Progenitor cell of endocrine pancreas (in vitro differentiated cells): ENCODE results near the gene RGS10. TPM values are rescaled to one million over a fixed set of nuclear protein-coding genes. Genes with fewer than 3 reads are reported as not detected.

Experiments used
- DNase-seq: peaks from one replicate; pipeline ENCODE4 v3.0.0; 2021; ENCODE audit warnings: low spot score; ENCODE audit not compliant: unreplicated experiment
- H3K27ac Mint-ChIP-seq: 2 replicates; pipeline ENCODE4 v1.8.0; 2021; ENCODE audit warnings: mild to moderate bottlenecking, moderate library complexity, mixed read lengths
- H3K27me3 Mint-ChIP-seq: 2 replicates; pipeline ENCODE4 v1.8.0; 2021; ENCODE audit warnings: mixed read lengths
- H3K36me3 Mint-ChIP-seq: 2 replicates; pipeline ENCODE4 v1.8.0; 2022; ENCODE audit warnings: mixed read lengths; ENCODE audit not compliant: insufficient read depth
- H3K4me1 Mint-ChIP-seq: 2 replicates; pipeline ENCODE4 v1.8.0; 2021; ENCODE audit warnings: low read depth, mixed read lengths
- H3K4me3 Mint-ChIP-seq: 2 replicates; pipeline ENCODE4 v1.8.0; 2021; ENCODE audit warnings: low read depth, mild to moderate bottlenecking, moderate library complexity, mixed read lengths
- H3K9me3 Mint-ChIP-seq: 2 replicates; pipeline ENCODE4 v1.8.0; 2021; ENCODE audit warnings: low read depth, mixed read lengths
- total RNA-seq: library from RNA; stranded (reverse); gene quantifications from 2 replicates; pipeline ENCODE4 v1.2.1, GENCODE V29; 2021
- TF ChIP-seq, protein P1 (sequence below): fragments of 200-600 bp; sonication (generic); IDR thresholded peaks from one replicate; pipeline ENCODE4 v1.5.0; 2021; ENCODE audit warnings: antibody characterized with exemption, mild to moderate bottlenecking; ENCODE audit not compliant: unreplicated experiment

The RGS10 gene
- total RNA-seq, 1 donor from 2014 or later, result 0.96 TPM

DNA sequence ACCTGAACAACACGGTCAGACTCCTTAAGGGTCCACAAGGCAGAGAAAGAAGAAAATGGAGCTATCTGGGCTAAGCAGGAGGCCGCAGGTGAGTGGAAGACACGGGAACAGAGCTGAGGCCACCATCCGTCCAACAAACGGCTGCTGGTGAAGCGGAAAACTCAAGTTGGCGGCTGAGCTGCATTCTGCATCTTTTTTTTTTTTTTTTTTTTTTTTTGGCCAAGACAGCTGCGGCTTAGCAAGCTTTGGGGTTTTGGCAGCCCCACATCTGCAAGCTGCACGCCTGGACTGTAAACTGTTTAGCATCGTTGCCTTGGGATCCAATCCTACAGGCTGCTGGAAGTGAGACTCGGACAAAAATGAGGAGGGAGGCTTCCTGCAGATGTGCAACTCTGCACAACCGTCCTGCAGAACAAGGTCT lies 37.4 kb downstream of the RGS10 start:
- DNase-seq, result no peak
- Mint-ChIP-seq H3K36me3 (no peaks in the 10 kb centered on the region), H3K27me3 (peaks cover 27% of the 10 kb centered on the region), H3K27ac (no peak overlapping the region), H3K9me3 (no peaks in the 10 kb centered on the region), H3K4me3 (no peak overlapping the region), H3K4me1 (peaks cover under 1% of the 10 kb centered on the region)
- TF ChIP-seq, protein P1, sequence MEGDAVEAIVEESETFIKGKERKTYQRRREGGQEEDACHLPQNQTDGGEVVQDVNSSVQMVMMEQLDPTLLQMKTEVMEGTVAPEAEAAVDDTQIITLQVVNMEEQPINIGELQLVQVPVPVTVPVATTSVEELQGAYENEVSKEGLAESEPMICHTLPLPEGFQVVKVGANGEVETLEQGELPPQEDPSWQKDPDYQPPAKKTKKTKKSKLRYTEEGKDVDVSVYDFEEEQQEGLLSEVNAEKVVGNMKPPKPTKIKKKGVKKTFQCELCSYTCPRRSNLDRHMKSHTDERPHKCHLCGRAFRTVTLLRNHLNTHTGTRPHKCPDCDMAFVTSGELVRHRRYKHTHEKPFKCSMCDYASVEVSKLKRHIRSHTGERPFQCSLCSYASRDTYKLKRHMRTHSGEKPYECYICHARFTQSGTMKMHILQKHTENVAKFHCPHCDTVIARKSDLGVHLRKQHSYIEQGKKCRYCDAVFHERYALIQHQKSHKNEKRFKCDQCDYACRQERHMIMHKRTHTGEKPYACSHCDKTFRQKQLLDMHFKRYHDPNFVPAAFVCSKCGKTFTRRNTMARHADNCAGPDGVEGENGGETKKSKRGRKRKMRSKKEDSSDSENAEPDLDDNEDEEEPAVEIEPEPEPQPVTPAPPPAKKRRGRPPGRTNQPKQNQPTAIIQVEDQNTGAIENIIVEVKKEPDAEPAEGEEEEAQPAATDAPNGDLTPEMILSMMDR, result no peak

DNA sequence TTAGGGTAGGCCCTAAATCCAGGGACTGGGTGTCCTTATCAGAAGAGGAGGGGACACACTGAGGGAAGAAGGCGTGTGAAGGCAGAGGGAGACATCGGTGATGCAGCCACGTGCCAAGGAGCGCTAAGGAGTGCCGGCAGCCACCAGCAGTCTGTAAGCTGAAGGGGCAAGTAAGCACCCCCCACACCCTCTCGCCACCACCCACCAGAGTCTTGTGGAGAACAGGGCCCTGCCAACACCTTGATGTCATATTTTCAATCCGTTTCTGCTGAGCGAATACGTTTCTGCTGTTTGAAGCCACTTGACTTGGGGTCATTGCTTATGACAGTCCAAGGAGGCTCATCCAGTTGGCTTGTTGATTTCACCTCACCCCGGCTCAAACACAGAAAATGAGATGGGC lies 37.9 kb downstream of the RGS10 start:
- H3K27me3 Mint-ChIP-seq, result peaks cover 27% of the 10 kb centered on the region
- H3K9me3 Mint-ChIP-seq, result no peaks in the 10 kb centered on the region
- H3K36me3 Mint-ChIP-seq, result no peaks in the 10 kb centered on the region
- H3K4me3 Mint-ChIP-seq, result no peak overlapping the region
- no peak for DNase-seq
- H3K4me1 Mint-ChIP-seq, result peaks cover 5% of the 10 kb centered on the region
- TF ChIP-seq, protein P1, result no peak
- no peak overlapping the region for H3K27ac Mint-ChIP-seq

DNA sequence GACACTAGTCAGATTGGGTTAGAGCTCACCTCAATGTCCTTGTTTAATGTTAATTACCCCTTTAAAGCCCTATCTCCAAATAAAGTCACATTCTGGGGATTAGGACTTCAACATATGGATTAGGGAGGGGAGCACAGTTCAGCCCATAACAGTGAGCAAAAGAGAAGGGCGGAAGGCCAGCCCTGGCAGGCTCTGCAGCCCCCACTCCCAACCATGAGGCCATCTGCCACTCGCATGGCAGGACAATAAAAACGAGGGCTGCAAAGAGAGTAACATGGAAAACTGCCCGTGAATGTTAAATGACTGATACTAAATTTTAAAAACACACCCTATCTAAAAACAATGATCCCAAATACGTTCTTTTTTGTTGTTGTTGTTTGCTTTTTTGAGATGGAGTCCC lies 38.7 kb downstream of the RGS10 start:
- H3K36me3 Mint-ChIP-seq, result no peaks in the 10 kb centered on the region
- H3K4me1 Mint-ChIP-seq, result peaks cover 13% of the 10 kb centered on the region
- H3K9me3 Mint-ChIP-seq, result no peaks in the 10 kb centered on the region
- peaks cover 27% of the 10 kb centered on the region for H3K27me3 Mint-ChIP-seq
- H3K4me3 Mint-ChIP-seq, result no peak overlapping the region
- DNase-seq, result no peak
- no peak overlapping the region for H3K27ac Mint-ChIP-seq
- TF ChIP-seq, protein P1, result no peak

DNA sequence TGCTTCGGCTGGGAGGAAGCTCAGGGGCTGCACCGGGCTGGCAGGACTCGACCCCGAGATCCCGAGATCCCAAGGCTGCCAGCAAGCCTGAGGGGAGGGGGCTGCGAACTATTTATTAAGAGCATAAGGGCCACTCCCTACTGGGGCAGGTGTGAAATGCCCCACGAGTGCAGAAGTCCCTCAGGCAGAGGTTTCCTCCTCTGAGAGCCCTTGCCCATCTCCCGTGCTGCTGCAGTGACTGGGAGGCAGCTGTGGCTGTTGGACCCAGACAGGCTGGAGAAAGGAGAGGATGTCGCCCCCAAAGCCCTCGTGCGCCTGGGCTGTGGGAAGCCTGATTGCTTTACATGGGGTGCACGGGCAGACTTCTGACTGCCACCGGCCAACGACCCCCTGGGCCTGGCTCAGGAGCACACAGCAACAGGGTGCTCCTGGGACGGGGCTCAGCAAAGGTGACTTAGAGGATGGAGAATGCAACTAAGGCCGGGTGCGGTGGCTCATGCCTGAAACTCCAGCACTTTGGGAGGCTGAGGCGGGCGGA lies 39.8 kb downstream of the RGS10 start:
- Mint-ChIP-seq H3K36me3 (no peaks in the 10 kb centered on the region), H3K9me3 (no peaks in the 10 kb centered on the region), H3K27ac (no peak overlapping the region), H3K27me3 (peaks cover 27% of the 10 kb centered on the region), H3K4me3 (no peak overlapping the region), H3K4me1 (peaks cover 18% of the 10 kb centered on the region)
- DNase-seq, result no peak
- TF ChIP-seq, protein P1, result no peak

DNA sequence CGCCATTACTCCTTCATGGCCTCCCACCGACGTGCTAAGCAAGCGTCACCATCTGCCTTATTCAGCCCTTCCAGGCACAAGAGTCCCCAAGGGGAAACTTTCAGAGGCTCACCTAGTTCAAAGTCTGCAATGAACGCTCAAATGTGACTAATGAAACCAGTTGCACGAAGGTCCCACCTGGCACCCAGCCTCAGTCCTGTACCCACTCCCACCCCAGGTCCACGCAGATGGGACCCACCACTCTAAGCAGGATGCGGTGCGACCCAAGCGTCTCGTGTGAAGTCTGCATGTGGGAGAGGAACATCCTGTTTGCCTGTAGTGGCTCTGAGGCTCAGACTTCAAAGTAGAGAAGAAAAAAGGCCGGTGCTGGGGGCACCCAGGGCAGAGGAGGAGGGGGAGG lies 40.3 kb downstream of the RGS10 start:
- Mint-ChIP-seq H3K27me3 (peaks cover 27% of the 10 kb centered on the region), H3K36me3 (no peaks in the 10 kb centered on the region), H3K27ac (no peak overlapping the region), H3K4me1 (peaks cover 18% of the 10 kb centered on the region), H3K9me3 (no peaks in the 10 kb centered on the region), H3K4me3 (no peak overlapping the region)
- TF ChIP-seq, protein P1, result no peak
- no peak for DNase-seq
